GM18498 (cell line): Measurements from ENCODE around the gene SLC45A2.
"Not testable (repeated sequence)": the region's sequence is repeated elsewhere in the genome, so short reads cannot be mapped to it uniquely, and the experiment has no call there.

Experiments
- ATAC-seq: cut with Tn5 transposase; IDR thresholded peaks from one replicate; pipeline ENCODE4 v1.9.1; 2021; ENCODE audit warnings: mild to moderate bottlenecking, moderate library complexity; ENCODE audit not compliant: unreplicated experiment

SLC45A2 gene

GRCh38 chr5:33984671-33985124, at the start of gene SLC45A2:
Gene SLC45A2, minus strand, starts transcription at chr5:33984693. Its CDS starts 110 bp downstream, at chr5:33984583.
- ATAC-seq: no peak

- ATAC-seq: no peak
Observed at GRCh38 chr5:34031966-34032365, 47.5 kb upstream of the SLC45A2 start.

GRCh38 chr5:34031117-34031516, 46.6 kb upstream of the SLC45A2 start:
- ATAC-seq: no peak

GRCh38 chr5:34030585-34030984, 46.1 kb upstream of the SLC45A2 start:
- not testable (repeated sequence) for ATAC-seq

- ATAC-seq: no peak
Observed at GRCh38 chr5:34030048-34030447, 45.6 kb upstream of the SLC45A2 start.

GRCh38 chr5:34028349-34028748, 43.9 kb upstream of the SLC45A2 start:
- no peak for ATAC-seq

- no peak for ATAC-seq
Observed at GRCh38 chr5:34026089-34026761, 41.7 kb upstream of the SLC45A2 start.

GRCh38 chr5:34022121-34022705, 37.7 kb upstream of the SLC45A2 start:
- peak; percentile 91 for ATAC-seq

- ATAC-seq: no peak
Observed at GRCh38 chr5:34021334-34021733, 36.8 kb upstream of the SLC45A2 start.

GRCh38 chr5:34020726-34021125, 36.2 kb upstream of the SLC45A2 start:
- ATAC-seq: no peak

GRCh38 chr5:34017254-34017653, 32.8 kb upstream of the SLC45A2 start:
- ATAC-seq: no peak

GRCh38 chr5:34016750-34017149, 32.3 kb upstream of the SLC45A2 start:
- ATAC-seq: no peak

- no peak for ATAC-seq
Observed at GRCh38 chr5:34016222-34016621, 31.7 kb upstream of the SLC45A2 start.

GRCh38 chr5:34015120-34015822, 30.8 kb upstream of the SLC45A2 start:
- no peak for ATAC-seq

- no peak for ATAC-seq
Observed at GRCh38 chr5:34014626-34015025, 30.1 kb upstream of the SLC45A2 start.

- ATAC-seq: no peak
Observed at GRCh38 chr5:34013547-34013946, 29.1 kb upstream of the SLC45A2 start.

- ATAC-seq: no peak
Observed at GRCh38 chr5:34012791-34013190, 28.3 kb upstream of the SLC45A2 start.

GRCh38 chr5:34011536-34011935, 27.0 kb upstream of the SLC45A2 start:
- no peak for ATAC-seq

- ATAC-seq: not testable (repeated sequence)
Observed at GRCh38 chr5:34010146-34010545, 25.7 kb upstream of the SLC45A2 start.

GRCh38 chr5:34009610-34010009, 25.1 kb upstream of the SLC45A2 start:
- ATAC-seq: no peak

GRCh38 chr5:34008802-34009201, 24.3 kb upstream of the SLC45A2 start:
- ATAC-seq: no peak
